Measurements from ENCODE around the gene CDH4.

Gene CDH4

DNA sequence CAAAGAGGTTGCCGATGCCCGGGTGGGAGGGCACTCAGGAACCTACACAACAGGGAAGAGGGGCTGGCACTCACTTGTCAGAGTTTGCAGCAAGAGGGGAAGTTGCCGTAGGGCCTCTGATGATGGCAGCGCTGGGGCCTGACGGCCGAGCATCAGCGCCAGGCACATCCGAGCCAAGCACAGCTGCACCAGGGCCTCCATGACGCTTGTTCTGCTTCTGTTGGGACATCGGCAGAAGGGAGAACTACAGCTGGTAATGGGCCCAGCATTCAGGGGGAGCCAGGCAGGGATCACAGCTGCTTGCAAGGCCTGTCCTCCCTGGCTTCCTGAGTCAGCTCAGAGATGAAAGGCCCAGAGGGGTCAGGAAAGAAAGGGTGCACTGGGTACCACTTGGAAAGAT is 367.7 kb downstream of the CDH4 start:
- peak in 18 of 56 donors; percentile 8 to 55 (median 24) for DNase-seq

DNA sequence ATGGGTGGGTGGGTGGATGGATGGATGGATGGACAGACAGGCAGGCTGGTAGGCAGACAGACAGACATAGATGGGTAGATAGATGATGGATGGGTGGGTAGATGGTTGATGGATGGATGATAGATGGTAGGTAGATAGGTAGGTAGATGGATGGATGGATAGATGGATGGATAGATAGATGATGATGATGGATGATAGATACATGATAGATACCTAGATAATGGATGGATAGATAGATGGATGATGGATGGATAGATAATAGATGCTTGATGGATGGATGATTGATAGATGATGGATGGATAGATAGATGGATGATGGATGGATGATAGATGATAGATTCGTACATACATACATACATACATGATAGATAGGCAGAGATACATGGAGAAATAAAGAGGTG is 368.1 kb downstream of the CDH4 start:
- no peak for DNase-seq

DNA sequence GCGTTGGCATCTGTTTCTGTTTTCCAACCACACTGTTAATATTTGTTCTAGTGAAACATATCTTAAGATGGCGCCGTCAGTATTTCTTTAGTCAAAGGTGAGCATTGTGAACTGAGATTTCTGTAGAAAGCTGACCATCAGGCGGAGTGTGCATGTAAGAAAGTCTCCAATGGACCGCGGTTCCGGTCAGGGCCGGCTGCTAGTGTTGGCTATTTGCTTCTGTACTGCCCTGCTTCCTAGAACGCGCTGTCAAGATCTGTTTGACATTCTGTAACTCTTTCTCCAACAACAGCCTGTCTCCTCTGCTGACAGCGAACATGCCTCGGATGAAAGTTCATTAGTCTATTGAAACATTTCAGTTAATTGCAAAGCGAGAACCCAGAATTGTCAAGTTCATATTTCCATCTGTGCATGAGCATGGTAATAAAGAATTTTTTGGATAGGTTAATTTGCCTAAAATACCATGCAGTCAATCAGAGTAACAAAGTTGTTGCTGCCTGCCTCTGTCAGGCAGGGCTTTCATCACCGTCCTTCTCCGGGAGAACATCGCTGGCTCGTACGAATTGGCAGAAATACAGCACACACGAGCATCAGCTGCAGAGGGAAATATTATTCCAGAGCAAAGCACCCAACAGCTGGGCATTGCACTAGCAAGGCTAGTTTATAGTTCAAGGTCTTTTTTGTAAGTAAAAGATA is 369.1 kb downstream of the CDH4 start:
- DNase-seq = peak in 16 of 56 donors; percentile 6 to 59 (median 37)

DNA sequence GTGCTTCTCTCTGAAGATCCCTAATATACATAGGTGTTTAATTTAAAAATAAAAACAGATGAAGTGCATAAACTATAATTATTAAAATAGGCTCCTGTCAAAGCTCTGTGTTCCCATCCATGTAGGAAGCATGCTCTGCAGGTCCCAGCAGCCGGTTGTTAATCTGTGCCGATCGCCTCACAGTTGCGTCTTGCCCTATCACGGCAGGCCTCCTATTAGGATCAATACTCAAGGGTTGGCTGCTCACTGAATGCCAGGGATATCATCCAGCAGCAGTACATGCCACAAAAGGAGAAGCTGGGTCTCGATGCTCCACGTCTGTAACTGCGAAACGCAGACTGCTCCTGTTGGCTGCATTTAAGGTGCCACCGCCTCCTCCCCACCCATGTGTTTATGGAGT is 369.8 kb downstream of the CDH4 start:
- no peak for DNase-seq

DNA sequence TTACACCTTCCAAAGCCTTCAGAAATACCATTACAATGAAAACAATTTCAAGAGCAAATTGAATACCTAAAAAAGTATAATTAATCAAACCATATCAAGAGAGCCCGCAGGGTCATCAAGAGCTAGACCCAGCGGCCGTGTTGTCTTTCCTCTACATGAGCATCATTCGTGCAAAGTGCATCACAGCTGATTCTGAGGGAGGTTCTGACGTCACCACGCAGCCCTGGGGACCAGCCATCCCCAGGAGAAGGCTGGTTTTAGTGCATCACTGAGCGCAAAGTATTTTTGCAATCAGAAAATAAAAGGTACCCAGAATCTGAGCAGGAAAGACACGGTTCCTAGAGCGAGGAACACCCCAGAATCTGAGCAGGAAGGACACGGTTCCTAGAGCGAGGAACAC is 371.4 kb downstream of the CDH4 start:
- no peak for DNase-seq

DNA sequence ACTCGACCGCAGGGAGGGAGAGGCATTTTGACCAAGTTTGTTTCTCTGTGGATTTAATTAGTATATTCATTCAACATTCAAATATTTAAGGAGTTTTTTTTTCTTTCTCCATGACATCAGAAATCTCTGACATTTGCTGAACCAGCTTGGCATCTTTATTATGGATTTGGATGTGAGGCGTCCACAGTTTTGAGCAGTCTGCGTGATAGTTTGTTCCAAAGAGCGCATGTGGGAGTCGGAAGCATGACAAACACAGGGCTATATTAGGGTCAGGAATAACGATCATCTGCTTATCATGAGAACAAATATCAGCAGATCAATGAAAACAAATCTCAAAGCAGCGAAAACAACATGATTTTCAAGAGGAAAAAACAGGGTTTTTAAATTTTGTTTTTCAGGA is 373.2 kb downstream of the CDH4 start:
- peak in 2 of 56 donors; percentile 4 to 9 for DNase-seq

DNA sequence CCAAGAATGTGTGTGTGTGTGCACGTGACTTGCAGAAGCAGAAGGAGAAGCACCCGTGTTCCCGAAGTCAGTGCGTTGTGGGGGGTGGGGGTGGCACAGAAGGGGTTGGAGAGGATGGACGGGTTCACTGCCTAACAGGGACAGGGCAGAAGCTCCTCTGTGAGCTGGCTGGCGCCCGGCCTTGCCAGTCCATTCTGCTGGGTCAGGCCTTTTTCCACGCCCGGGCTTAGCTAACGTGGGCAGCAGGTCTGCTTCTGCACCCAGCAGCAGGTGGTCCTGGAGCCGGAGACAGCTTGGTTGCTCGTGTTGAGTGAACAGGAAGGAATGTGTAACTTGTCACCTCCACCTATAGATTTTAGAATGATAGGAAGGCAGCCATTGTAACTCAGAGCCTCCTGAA is 374.4 kb downstream of the CDH4 start:
- DNase-seq = no peak

DNA sequence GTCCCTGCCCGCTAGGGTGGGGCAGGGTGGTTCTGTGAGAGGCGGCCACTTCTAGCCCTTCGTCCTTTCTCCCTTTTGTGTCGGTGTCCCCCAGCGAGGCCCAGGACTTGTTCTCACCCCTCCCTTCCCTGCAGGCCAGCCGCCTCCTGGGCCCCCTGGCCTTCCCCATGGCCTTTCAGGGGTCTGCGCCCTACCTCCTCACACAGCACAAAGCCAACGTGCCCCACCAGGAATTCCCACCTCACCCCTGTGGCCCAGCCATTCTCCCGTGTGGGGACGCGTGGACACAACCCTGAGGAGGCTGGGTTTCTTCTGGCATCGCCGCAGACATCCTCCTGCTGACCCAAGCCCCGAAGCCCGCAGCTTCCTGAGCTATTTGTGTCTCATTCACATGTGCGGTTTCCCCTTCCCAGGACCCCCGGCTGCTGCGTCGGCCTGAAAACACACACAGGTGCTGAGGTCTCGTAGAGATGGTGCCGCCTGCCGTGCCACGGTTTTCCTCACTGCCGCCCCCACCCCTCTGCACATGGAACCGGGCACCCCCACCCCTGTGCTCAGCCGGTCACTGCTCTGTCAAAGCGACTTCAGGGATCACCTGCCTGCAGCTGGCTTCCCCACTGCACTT is 375.8 kb downstream of the CDH4 start:
- DNase-seq = no peak

DNA sequence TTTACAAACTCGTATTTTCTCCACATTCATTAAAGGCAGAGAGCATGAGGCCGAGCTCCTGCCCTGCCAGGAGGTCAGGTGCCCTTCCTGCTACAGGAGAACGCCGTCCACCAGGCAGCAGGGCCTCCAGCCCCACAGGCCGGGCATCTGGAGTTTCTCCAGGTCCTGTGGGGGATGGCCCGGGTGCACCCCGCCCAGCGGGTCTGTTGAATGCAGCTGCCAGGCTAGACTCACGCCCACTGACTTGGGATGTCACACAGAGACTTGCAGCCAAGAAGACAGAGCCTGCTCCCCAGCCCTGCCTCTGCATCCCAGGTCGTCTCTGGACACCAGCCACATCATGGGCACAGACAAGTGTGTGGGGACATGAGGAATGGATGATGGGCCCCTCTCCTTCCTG is 376.4 kb downstream of the CDH4 start:
- DNase-seq = peak in 6 of 56 donors; percentile 6 to 64 (median 40)

DNA sequence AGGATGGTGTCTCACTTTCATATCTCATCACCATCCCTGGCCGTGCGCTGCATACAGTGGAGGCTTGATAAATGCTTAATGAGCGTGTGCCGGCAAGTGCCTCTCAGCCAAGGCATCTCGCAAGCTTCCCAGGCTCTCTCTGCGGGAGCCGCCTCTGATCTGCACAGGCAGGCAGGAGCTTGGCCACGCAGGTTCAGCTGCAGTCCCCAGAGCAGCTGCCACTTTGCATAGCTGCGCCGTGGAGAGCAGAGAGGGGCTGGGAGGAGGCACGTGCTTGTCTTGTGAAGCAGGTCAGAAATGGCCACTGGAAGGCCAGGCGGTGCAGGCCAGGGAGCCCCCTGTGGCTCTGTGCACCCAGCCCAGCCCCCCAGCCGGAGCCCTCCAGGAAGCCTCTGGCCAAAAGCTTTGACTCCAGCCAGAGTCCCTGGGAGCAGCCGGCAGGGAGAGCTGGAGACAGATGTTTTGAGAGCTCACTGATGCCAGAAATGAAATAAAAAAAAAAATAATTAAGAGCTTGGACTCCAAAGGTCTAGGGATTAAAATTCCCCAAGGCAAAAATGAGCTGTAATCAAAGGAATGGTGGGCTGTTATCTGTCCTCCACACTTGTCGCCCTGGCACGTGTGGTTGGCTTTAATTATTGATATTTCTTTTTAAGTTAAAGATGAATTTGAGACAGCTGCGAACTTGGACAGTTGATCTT is 377.0 kb downstream of the CDH4 start:
- peak in 8 of 56 donors; percentile 16 to 40 (median 31) for DNase-seq

DNA sequence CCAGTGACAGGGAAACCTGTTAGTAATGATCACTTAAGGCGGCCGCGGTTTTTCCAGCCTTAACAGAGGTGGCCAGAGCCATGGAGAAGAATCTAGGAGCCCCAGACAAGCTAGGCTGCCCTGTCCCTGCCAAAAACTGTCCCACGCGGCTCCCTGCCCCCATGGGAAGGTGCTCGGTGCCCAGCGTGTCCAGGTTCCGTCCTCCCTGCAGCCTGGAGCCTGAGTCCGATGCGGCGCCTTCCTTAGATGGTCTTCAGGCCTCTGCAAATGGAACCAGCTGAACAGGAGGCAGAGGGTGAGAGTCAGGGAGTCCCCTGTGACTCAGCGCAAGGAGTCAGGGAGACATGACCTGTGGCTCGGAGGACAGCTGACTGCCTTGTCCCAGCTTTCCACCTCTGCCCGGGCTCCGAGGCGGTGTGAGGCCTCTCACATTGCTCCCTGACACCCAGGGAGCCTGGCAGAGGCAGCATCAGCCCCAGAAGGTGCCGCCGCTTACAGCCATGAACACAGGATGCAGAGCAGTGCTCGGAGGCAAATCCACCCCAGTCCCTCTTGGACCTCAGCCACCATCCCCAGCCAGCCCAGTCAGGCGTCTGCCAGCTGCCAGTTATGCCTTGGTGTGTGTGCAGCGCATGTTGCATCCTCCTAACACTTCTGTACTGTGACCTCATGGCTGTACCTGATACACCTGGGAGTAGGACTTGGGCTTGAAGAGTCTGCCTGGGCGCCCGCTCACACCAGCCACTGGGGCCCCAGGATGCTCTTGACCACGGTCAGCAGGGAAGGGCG is 377.7 kb downstream of the CDH4 start:
- DNase-seq = no peak

DNA sequence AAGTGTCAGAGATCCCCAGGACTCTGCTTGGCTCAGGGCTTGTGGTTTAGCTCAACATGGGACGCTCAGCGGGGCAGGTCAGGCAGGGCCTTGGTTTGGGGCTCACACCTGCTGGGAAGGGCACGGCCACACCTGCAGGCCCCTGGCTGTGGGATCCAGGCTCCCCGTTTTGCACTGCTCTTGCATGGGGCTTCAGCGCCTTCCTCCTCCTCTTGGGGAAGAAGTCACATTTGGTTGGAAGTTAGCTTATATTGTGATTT is 378.3 kb downstream of the CDH4 start:
- no peak for DNase-seq

DNA sequence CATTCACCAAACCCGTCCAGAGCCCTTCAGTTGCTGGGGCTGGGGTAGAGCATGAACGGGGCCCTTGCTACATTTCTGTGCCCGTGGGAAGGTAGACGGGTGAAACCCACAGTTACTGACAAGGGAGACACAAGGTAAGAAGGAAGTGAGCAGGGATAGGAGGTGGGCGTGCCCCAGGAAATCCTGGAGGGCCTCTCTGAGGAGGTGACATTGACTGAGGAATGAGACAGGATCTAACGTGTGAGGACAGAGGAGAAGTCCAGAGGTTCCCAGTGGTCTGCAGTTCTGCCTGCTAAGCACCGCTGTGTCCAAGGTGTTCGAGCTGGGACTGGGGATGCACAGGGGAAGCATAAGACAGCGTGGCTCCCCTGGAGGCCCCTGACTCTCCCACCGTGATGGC is 378.8 kb downstream of the CDH4 start:
- DNase-seq = no peak

DNA sequence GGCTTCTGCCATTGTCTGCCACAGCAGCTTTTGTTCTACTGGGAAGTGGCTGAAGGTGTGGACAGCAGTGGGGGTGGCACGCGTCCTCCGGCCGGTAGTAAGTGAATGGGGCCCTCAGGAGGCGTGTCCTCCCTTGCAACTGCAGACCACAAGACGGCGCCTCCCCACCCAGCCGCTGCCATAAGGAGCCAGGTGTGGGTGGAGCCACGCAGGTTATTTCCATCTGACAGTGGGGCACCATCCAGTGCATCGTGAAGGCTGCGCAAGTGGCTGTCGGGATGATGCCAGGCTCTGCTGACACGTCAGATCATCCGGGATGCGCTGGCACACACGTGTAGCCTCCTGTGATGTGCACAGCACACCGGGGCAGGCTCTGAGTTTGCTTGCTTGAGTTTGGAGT is 379.7 kb downstream of the CDH4 start:
- DNase-seq = no peak

DNA sequence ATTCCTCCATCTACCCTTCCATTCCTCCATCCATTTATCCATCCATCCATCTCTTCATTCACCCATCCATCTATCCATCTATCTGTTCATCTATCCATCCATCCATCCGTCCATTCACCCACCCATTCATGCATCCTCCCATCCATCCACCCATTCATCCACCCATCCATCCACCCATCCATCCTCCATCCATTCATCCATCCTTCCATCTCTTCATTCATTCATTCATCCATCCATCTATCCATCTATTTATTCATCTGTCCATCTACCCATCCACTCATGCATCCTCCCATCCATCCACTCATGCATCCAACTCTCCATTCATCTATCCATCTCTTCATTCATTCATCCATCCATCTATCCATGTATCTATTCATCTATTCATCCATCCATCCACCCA is 380.9 kb downstream of the CDH4 start:
- no peak for DNase-seq

DNA sequence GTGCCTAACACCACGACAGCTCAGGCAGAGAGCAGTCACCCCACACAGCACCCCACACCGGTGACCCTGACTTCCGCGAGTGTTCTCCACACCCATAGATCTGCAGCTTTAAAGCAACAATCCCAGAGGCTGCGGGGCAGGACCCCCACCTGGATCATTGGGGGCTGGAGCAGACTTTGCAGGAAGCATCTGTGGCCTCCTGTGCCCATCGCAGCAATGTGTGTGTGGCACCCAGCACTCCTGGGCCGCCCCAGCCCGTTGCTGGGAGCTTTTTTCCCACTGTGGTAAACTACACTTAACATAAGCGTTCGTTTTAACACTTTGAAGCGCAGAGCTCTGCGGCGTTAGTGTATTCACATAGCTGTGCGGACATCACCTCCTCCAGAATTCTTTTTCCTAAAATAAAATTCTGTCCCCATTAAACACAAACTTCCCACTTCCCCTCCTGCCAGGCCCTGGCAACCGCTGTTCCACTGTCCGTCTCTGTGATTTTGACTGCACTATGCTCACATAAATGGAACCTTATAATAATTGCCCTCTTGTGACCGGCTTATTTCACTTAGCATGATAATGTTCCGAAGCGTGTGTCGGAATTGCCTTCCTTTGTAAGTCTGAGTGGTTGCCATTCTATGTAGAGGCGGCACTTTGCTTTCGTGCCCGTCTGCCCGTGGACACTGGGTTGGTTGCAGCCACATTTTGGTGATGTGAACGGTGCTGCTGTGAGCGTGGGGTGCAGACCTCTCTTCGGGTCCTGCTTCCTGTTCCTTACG is 382.5 kb downstream of the CDH4 start:
- DNase-seq = no peak

DNA sequence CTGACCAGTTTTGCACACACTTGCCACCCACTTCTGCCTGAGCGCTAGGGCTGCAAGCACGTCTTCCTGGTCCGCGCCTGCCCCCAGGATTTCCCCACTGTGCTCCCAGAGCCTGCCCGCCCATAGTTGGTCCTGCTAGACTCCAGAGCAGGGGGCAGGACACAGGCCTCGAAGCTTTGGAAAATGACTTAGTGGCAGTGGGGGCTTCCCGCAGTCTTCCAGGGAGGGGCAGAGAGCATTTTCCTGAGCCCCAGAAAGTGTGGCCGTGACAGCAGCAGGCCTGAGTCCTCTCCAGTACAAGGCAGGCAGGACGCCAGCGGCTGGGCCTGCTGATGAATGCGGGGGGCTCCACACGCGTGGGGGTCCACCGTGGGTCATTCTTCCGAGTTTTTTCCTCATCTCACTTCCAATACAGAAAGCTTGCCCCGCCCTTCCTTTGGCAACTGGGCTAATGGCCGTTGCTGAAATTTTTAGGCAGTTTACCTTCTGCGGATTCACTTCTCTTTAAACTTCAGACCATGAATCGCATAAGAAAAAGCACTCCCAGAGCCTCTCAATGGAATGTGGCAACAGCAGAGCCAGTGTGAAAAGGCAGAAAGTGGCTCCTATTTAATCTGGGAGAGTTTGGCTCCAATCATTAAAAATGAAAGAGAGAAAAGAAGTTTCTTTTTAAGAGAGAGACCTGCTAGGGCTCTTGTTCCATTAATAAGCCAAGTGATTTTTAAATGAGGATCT is 383.8 kb downstream of the CDH4 start:
- DNase-seq = no peak

DNA sequence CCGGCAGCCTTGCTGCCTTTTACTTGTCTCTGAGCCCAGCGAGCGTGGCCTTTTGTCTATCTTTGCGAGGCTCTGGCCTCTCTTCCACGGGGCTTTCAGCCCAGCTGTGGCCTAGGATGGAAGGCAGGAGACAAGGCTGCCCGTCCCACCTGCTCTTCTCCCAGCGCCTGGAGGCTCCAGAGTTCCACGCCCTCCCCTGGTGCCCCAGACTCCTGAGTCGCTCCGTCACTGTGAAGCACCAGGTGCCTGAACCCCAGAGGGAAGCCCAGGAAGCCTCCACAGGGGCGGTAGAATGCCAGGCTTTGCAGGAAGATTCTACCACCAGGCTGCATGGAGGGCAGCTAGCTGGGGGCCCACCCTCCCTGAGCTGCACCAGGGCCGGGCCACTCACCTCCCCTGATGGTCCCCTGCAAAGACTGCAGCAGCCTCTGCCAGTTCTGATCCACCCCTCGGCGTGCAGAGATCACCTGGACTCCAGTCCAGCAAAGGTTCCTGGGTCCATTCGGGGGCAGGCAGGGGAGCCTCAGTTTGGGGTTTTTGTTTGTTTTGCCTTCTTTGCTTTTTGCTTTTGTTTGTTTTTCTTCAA is 384.6 kb downstream of the CDH4 start:
- DNase-seq = no peak

DNA sequence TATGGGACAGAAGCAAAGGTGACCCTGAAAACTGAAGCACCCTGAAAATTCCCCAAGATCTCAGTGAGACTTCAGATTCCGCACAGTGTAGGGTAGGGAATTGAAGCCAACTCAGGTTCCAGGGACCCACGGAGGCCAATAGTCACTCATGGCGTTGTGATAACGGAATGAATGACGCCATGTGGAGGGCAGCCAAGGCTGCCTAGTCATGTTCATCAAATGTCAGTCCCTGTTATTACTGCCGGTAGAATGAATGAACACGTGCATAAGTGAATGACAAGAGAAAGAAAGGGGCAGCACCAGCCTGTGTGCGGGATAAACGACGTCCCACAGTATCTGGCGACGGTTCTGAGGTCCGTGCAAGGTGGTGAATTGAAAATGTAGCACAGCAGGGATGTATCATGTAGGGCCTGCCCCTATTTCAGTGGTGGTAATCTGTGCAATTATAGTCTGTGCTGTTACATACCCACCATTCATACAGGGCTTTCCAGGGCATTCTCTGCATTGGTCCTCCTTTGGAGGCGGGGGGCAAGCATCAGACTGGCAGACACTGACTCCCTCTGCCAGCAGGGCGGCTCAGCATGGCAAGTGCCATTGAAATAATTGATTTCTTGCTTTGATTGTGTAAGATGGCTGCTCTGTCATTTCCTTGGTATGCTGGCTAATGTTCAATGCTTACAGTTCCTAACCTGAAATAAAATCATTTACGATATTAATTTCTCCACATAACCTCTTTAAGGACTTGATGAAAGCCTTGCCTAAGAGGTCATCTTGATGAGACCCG is 386.9 kb downstream of the CDH4 start:
- DNase-seq = no peak

Measured in amygdala (tissue), 56 donors.